ENCODE data around the gene CELF2.
A peak's percentile ranks its signal among the peaks of the same experiment; 100 is the strongest.
"Not testable (repeated sequence)": the region's sequence is repeated elsewhere in the genome, so short reads cannot be mapped to it uniquely, and the experiment has no call there.

CELF2 gene

DNA sequence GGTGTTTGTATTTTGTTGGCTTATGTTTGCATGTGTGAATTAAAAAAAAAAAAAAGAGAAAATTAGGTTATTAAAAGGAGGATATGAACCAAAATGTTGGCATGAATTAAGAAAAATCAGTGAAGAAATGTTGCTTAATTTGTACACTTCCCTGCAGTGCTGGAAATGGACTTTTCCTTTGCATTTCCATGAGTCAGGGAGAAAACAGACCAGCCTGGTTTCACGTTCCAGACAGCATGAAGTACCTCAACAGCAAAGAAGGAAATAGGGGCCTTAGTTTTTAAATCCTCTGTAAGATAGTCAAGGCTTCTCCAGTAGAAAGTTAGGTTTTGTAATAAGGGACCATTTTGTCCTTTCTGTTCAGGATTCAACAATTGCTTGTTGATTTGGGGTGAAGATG, 159.7 kb downstream of the CELF2 start:
- no peak for DNase-seq

GRCh38 chr10:11177926-11178471, 160.3 kb downstream of the CELF2 start:
- no peak for DNase-seq

DNA sequence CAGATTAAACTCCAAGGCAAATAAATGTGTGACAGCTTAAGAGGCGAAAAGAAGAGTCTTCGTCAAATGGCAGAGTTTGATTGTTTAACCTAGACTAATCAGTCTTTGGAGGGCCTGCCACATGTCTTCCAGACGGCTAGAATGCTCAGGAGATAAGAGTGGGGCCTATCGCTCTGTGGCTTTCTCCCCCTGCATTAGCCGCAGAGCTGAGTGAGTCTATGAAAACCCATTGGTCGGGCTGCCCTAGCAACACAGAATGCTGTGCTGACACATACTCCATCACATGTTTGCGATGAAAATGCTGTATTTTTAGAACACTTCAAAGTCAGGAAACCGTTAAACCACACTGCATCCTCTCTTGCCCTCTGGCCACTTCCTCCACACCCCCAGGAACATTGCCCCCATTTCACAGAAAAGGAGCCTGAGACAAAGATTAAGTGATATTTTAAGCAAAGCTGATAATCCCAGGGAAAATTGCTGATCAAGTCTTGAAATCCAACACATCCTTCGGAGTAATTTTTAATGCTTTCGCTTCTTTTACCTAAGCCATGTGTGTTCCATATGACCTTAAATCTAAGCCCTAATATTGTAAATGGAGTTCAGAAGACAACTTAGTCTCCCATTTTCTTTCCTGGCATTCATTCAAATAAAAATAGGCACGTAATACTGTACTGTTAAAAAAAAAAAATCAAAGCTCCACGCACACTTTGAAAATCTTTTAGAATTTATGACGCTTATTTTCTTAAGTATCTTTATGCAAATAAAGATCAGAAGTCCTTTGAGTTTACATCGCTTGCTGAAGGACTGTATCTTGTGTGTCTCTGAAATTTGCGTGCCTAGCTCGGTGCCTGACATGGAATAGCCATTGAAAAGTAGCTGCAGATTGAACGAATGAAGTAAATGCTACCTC, 161.2 kb downstream of the CELF2 start:
- DNase-seq = peak; percentile 60

DNA sequence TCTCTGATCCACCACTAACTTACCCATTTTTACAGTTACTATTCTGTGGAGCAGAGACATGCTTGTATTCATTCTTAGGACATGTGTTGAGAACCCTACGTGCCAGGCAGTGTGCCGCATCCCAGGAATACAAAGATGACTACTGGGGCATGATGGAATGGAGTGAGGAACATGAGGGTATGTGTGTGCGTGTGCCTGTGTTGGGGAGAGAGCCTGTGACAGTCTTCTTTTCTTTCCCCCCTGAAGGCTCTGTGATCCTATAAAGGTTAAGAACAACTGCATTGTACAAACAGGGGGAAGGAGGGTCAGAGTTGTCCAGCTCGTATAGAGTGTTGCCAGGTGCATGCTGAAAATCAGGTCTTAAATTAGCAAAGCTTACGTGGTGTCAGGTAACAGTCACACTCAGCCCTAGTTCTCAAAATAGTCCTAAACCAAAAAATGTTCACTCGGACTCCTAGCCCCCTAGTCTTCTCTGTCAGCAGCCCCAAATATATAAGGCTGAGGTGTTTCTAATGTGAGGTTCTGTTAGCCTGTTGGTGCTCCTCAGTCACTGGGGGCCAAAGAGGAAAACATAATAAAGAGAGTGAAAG, 161.9 kb downstream of the CELF2 start:
- no peak for DNase-seq

GRCh38 chr10:11180228-11180627, 162.6 kb downstream of the CELF2 start:
- DNase-seq = no peak

GRCh38 chr10:11181978-11182377, 164.3 kb downstream of the CELF2 start:
- no peak for DNase-seq

- no peak for DNase-seq
These were observed 165.3 kb downstream of the CELF2 start for GRCh38 chr10:11183015-11183414.

GRCh38 chr10:11184093-11184492, 166.4 kb downstream of the CELF2 start:
- no peak for DNase-seq

GRCh38 chr10:11185128-11185665, 167.5 kb downstream of the CELF2 start:
- DNase-seq = not testable (repeated sequence)

- no peak for DNase-seq
These were observed 168.7 kb downstream of the CELF2 start for GRCh38 chr10:11186374-11186773.

GRCh38 chr10:11189582-11190376, 172.1 kb downstream of the CELF2 start:
- peak; percentile 11 for DNase-seq

- no peak for DNase-seq
These were observed 173.5 kb downstream of the CELF2 start for GRCh38 chr10:11191190-11191589.

DNA sequence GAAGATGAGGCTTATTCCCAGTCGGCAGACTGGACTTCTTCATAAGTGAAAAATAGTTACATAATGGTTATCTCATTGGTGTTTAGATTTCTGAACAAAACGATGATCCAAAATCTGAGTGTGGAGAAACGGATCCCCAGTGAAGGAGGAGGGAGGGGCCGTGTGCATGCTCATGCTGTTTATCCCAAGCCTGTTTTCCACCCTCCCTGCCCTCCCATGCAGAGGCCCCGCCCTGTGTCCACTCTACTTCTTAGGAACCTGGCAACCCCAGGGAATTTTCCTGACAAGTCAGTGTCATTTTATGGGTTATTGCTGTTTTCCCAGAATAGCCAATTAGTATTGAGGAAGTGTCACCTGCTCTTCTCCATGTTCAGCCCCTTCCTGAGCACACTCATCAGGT, 174.0 kb downstream of the CELF2 start:
- DNase-seq = no peak

- no peak for DNase-seq
These were observed 174.8 kb downstream of the CELF2 start for GRCh38 chr10:11192304-11193000.

DNA sequence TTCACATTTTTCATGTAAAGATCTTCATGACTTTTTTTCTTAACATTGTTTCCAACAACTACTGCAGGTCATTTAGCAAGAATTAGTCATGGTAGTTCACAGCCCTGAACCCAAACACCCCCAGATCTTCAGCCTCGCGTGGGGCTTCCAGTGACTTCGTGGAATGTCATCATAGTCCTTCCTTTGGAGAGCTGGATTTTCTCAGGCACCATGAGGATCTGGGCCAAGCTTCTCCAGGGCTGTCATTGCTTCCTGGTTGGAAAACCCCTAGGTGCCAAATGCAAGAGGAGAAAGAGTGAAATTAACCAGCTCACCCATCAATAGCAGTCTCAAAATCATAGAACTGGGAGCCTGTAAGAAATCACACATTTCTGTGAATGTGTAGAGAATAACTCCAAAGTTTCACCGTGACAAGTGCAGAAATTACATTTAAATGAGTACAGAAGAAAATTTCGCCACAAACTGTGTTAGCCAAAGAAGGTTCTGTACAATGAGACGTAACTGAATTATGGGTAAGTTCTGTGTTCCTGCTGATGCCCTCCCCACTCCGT, 175.4 kb downstream of the CELF2 start:
- DNase-seq = no peak

DNA sequence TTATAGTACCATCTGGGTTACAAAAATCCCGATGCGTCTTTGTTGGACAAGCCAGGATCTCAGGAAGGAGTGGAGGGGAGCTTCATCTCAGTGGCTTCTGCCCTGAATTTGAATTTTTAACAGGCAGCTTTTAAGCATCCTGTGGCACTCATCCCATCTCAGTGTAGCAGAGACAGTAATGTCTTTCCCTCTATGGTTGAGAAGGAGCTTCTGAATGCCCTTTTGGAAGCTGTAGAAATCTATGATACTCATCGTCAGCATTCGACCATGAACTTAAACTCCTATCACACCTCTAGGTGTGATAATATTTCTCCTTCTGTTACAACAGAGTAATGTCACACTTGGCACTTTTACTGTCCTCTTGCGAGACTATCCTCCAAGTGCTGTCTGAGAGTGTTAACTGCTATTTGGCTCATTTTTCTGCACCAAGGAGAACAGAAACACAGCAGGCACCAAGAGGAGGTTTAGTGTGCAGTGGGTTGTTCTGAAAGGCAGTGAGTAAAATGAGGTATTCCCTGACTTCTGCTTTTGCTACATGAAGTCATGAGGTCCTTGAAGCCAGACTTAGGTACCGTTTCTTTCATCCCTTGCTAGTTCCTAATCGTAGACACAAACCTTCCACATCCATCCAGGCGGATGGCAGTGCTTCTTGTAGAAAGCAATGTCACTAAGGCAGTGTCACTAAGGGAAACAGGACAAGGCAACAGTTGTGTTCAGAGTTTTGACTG, 177.4 kb downstream of the CELF2 start:
- DNase-seq = no peak

- no peak for DNase-seq
These were observed 178.0 kb downstream of the CELF2 start for GRCh38 chr10:11195623-11196022.

DNA sequence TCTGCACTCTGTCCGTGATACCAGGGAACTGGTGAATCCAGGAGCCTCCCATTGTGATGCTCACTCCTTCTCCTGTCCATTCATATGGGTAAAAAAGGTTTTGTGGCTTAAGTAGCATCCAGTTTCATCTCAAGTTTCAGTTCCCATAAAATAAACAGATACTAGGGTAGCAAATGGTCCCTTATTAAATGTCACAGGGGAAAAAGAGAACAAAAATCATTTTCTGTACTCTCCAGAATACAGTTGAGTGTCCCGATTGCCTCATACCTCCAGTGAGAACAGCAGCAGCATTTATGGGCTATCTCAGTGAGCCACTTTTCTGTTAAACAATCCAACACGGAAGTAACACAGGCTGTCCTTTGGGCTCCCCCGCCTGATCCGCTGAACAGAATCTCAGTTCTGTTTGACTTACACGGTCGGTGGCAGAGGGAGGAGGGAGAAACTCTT, 179.6 kb downstream of the CELF2 start:
- DNase-seq = peak; percentile 4

GRCh38 chr10:11197878-11198277, 180.2 kb downstream of the CELF2 start:
- no peak for DNase-seq

GRCh38 chr10:11201911-11202310, 184.2 kb downstream of the CELF2 start:
- DNase-seq = no peak

Measured in fibroblast of skin of scalp (primary cell).